Vagina (tissue), 2 donors: ENCODE data around the gene WNT4.

Source experiments
- POLR2A ChIP-seq, 2 donors: fragments of 450-650 bp; IDR thresholded peaks; one replicate each; pipeline ENCODE4 v1.6.1; 2017; ENCODE audit warnings: antibody characterized with exemption in 2 of 2, mild to moderate bottlenecking in 2 of 2, moderate library complexity in 2 of 2
- POLR2AphosphoS5 ChIP-seq, 2 donors: sonication (generic); formaldehyde crosslinking; IDR thresholded peaks; one replicate each; pipeline ENCODE4 v1.9.0; 2017; ENCODE audit warnings: antibody characterized with exemption in 2 of 2, mild to moderate bottlenecking in 2 of 2, low read depth in 1 of 2; ENCODE audit not compliant: insufficient read depth in 1 of 2
- TF ChIP-seq, protein P1 (sequence below), 3 experiments: fragments of 450-650 bp in 2 of 3; fragments of 200-600 bp in 1 of 3; sonication (generic) in 1 of 3; IDR thresholded peaks; one replicate each; pipeline ENCODE4 v1.5.1; 2017 to 2019; ENCODE audit warnings: antibody characterized with exemption in 3 of 3, mild to moderate bottlenecking in 2 of 3, moderate library complexity in 2 of 3

DNA sequence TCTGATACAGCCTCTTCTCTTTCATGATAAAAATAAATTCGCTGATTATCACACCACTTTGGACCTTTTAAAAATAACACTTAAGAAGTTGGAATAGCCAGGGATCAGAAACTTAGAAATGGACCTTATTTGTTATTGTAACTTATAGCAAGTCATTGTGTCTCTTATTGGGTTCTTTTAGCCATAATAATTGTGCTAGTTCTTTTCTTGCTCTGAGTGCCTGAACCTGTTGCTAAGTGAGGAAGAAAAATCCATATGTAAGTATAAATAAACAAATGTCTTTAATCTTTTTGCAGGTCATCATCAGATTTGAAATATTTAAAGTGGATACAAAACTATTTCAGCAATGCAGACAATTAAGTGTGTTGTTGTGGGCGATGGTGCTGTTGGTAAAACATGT, 64.8 kb downstream of the WNT4 start:
- TF ChIP-seq POLR2A (IDR thresholded peaks at IDR 0.05) (no peak), POLR2AphosphoS5 (IDR thresholded peaks at IDR 0.05; ENCODE audit: insufficient read depth in 1 of 2, low read depth in 1 of 2) (no peak)
- TF ChIP-seq, protein P1, sequence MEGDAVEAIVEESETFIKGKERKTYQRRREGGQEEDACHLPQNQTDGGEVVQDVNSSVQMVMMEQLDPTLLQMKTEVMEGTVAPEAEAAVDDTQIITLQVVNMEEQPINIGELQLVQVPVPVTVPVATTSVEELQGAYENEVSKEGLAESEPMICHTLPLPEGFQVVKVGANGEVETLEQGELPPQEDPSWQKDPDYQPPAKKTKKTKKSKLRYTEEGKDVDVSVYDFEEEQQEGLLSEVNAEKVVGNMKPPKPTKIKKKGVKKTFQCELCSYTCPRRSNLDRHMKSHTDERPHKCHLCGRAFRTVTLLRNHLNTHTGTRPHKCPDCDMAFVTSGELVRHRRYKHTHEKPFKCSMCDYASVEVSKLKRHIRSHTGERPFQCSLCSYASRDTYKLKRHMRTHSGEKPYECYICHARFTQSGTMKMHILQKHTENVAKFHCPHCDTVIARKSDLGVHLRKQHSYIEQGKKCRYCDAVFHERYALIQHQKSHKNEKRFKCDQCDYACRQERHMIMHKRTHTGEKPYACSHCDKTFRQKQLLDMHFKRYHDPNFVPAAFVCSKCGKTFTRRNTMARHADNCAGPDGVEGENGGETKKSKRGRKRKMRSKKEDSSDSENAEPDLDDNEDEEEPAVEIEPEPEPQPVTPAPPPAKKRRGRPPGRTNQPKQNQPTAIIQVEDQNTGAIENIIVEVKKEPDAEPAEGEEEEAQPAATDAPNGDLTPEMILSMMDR (IDR thresholded peaks at IDR 0.05): no peak
